HG02884 (cell line): Measurements from ENCODE around the gene LAGE3.
A peak's percentile ranks its signal among the peaks of the same experiment; 100 is the strongest.

Experiments
- ATAC-seq: cut with Tn5 transposase; IDR thresholded peaks from one replicate; pipeline ENCODE4 v1.9.1; 2021; ENCODE audit warnings: mild to moderate bottlenecking, moderate library complexity; ENCODE audit not compliant: unreplicated experiment

The LAGE3 gene, protein sequence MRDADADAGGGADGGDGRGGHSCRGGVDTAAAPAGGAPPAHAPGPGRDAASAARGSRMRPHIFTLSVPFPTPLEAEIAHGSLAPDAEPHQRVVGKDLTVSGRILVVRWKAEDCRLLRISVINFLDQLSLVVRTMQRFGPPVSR

DNA sequence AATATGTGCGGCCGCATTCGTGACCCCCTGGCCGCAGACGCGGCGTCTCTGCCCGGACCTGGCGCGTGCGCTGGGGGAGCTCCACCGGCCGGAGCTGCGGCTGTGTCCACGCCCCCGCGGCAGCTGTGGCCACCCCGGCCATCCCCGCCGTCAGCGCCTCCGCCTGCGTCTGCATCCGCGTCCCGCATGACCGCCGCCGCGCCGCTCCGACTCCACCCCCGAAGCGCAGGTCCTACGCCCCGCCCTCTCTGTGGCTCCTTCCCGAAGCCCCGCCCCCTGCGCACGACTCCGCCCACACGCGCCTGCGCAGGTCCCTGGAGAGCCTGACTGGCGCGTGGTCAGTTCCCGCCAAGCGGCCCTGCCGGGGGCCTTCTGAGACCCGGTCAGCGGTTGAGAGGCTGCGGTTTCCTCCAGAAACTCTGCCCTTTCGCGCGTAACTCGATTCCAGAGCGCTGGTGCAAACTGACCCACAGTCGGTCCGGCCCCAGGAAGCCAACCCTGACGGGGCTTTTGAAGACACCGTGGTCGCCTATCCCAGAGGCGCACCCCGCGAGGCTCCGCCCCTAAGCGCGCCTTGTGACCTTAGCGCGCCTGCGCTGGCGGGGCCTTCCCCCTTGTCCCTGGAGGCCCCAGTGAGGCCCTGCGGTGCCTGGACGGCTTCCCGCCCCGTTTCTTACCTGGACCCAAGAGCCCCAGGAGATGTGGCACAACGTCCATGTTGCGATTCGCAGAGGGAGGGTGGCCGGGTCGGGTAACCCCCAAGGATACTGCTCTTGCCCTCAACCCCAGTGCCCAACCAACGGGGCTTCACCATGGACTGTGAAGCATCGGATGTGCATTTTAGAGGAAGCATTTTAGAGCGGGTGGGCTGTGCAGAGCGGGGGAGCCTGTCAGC is at the start of gene LAGE3:
TSS of gene LAGE3 (minus strand) at position 554 of the 895 bp plus-strand sequence. CDS start at position 188, 366 bp downstream.
- ATAC-seq: peak; percentile 75

DNA sequence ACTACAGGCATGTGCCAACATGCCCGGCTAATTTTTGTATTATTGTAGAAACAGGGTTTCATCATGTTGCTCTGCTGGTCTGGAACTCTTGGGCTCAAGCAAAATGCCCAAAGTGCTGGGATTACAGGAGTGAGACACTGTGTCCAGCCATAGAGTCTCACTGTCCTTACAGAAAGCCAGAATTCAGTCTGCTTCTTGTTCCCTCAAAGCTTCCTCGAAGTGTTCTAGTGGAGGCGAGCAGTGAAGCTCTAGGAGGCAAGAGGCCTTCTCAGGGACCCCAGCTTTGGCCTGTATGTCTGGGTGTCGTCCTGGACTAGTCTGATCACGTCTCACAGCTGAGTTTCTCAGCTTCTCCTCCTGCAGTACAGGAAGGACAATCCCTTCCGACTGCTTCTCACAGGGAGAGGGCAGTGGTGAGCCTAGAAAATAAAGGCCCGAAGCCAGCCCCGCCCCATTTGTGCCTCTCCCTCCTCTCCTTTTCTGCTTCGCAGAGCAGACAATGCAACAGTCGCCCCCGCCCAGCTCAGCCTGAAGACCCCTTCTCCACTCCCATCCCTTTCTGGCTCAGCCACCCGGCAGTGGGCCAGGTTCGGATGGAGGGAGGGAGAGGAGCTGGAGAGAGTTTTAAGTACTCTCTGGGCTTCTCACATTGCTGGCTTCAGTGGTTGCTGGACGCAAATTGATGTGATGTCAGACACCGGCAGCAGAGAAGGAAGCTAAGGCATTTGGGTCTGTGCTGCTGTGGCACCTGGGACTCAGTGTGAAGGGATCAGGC is 48.0 kb upstream of the LAGE3 start:
- peak; percentile 48 for ATAC-seq

DNA sequence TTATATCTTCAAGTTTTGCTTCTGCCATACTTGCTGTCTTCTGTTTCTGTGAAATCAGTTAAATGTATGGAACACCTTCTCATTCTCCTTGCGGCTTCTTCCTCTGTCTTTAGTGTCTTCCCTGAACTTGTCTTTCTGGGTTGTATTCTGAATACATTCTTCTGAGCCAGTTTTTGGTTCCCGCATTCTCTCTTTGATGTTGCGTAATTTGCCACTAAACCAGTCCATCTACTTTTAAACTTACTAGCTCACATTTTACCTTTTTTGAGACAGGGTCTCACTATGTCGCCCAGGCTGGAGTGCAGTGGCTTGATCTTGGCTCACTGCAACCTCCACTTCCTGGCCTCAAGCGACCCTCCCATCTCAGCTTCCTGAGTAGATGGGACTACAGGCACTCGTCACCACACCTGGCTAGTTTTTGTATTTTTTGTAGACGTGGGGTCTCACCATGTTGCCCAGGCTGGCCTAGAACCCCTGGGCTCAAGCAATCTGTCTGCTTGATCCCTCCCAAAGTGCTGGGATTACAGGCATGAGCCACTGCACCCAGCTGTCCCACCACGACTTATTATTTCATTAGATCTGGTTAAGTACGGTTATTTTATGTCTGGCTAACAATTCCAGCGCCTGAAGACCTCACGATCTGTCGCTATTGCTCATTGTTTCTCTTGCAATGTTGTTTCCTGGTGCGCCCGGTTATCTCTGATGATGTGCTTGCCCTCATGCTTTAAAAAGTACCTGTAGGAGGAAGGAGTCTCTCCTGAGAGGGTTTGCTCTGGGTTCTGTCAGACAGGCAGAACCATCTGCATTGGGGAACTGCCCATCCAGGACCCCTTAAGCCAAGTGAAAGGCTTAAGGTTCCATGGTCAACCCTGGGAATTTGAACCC is 46.8 kb upstream of the LAGE3 start:
- no peak for ATAC-seq

DNA sequence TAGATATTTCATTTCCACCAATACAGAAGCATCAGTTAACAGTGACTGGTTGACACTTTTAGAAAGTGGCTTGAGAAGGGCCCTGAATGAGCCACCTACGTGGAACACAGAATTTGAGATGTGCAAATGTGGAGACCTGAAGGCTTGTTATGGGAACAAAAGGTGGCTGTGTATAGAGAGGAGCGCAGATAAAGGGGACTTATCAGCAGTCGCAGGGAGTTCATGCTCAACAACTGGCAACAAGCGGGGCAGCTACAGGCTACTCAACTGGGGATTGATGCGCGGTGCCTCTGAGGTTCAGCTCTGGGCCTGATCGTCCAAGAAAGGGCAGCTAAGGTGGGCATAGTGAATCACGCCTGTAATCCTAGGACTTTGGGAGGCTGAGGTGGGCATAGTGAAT is 40.3 kb upstream of the LAGE3 start:
- ATAC-seq: no peak

DNA sequence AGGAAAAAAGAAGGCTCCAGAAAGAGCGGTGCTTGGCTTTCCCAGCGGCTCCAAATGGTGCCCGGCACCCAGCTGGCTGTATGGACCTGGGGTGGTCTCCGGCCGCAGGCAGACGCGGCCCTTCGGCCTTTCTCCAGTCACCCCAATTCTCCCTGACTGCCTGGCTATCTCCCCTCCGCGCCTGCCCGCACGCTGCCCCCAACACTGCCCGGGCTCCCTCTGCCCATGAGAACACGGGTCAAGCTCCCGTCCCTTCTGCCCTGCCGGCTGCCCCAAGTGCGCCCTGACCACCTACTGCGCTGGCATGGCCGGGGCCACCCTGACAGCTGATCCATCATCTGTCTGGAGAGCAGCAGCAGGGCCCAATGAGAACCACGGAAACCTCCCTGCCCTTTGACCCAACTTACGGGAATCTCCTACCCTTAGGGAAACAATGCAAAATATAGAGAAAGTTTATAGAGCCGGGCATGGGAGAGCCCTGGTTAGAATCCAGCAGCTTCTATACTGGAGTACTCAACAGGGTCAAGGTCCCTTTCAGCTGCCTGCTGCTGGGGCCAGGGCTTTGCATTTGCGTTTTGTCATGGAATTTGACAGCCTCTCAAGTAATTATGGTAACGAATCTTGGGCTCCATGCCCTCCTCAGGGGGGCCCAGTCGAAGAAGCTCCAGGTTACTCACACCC is 38.2 kb upstream of the LAGE3 start:
- no peak for ATAC-seq

DNA sequence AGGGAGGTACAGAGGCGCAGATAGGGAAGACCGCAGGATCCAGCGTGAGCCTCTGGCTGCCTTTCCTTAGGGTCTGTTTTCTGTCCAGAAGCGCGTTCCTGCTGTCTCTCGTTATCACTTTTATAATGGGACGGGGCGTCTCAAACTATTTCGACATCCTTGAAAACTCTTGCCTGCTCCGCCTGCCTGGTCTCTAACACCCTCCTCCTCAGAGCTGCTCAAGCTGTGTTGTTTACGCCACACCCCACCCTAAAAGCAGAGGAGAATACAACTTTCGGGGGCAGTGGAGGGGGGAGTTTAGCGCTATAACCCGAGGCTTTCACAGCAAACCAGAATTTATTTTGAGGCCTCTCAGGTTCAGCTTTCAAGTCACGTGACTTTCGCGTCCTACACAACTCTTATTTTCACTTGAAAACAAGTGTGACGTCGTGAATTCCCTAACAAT is 37.6 kb upstream of the LAGE3 start:
- ATAC-seq: peak; percentile 3

DNA sequence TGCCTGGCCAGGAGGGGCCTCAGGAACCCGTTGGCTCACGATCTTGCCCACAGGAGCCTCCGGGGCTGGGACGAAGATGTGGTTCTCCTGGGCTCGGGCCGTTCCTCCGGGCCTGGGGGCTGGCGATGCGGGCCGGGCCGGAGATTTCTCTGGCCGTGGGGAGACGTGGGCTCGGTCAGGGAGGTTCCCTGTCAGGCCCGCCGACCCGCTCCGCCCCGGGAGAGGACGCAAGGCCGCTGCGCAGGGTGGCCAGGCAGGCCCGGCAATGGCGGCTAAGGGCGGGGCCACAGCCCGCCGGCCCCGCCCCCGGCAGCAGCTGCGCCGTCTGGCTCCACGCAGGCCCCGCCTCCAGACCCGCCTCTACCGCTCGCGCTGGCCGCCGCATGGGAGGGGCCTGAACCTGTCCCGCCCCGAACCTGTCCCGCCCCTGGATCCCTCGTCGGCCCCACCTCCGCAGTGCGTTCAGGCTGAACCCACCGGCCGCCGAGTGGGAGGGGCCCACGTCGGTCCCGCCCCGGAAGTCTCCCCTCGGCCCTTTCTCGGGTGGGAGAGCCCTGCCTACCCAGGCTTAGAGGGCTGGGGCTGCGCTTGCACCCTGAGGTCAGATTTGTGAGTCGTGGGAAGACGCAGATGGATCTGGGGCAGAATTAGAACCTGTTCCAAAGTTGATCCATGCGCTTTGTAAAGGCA is 37.0 kb upstream of the LAGE3 start, which contains the start of gene FAM3A:
TSS of gene FAM3A (minus strand) at position 267 of the 690 bp plus-strand sequence. CDS start 460 bp downstream, outside the sequence.
- ATAC-seq: peak; percentile 80

DNA sequence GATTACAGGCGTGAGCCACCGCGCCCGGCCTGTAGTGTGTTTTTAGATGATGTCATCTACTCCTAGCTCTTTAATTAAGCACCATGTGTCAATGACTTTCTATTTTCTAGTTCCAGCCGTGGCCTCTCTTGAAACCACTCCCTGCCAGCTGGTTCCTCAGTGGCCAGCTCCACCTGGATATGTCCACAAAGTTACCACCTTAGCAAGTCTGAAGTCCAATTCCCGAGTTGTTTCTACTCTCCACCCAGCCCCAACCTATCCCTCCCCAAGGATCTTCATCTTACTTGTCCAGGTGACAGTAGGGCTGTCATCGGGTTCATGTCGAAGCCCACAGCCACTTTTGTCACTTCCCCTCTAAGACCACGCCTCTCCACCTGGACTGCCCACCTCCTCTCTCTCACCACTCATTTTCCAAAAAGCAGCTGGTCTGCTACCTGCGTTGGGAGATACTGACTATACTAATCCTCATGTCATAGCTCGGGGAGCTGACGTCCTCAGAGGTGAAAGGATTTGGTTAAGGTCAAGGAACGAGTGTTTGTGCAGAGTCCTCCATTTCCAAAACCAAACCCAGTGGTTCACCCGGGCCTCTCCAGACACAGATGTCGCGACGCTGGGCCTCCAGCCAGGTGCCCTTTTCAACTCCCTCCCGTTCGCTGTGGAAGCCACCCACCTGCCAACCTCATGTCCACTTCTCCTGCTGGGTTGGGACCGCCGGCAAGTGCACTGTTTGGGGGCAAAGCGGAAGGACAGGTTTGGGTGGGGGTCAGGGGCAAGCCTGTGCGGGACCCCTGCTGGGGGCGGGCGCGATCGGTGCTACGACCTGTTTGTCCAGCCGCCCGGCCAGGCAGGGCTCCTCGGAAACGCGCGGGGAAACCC is 36.2 kb upstream of the LAGE3 start:
- ATAC-seq: no peak

DNA sequence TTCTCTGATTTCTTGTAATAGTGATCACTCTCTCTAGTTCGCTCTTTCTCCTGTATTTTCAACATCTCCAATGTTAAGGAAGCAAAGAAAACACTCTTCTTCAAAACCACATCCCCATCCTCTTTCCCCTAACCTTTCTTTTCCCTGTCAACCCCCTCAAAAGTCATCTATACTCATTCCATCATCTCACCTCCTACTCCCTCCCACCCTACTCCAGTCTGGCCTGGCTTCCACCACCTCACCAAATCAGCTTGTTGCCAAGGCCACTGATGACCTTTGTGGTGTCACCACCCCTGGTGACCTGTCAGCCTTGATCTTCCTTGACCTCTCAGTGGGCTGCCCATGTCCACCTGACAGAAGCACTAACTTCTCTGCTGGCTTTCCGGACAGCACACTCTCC is 34.6 kb upstream of the LAGE3 start:
- no peak for ATAC-seq

DNA sequence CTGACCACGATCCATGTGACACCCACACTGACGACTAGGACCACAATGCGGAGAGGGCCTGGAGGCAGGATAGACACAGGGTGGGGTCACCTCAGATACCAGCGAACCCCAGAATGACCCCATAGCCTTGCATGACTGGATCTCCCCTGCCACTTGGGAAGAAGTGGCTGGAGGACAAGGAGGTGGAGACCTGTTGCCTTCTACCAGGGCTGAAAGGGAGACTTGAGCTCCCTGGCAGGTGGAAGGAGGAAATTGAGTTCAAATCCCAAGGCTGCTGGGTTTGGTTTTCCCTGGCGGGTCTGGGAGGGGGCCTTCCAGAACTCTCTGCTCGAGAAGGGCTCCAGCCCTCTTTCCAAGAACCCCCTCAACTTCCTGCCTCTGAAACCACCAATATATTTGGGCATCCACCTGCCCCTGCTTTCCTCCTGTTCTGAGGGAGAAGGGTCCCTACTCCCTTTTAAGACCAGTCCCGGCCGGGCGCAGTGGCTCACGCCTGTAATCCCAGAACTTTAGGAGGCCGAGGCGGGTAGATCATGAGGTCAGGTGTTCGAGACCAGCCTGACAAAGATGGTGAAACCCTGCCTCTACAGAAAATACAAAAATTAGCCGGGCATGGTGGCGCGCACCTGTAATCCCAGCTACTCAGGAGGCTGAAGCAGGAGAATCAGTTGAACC is 33.9 kb upstream of the LAGE3 start:
- ATAC-seq: no peak

DNA sequence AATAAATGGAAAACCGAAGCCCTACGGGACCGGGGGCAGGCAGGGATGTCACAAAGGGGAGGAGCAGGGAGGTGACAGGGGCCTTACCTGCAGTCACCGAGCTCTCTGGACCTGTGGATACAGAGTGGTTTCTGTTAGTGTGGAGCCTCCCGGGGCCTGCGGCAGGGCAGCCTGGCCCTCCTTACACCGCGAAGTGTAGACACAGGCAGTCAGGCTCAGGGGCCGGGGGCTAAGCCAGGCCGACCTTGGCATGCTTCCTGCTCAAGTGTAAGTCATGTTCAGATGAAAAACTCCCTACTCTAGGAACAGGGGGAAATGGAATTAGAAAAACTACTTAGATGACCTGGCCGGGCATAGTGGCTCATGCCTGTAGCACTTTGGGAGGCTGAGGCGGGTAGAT is 32.7 kb upstream of the LAGE3 start:
- ATAC-seq: no peak

DNA sequence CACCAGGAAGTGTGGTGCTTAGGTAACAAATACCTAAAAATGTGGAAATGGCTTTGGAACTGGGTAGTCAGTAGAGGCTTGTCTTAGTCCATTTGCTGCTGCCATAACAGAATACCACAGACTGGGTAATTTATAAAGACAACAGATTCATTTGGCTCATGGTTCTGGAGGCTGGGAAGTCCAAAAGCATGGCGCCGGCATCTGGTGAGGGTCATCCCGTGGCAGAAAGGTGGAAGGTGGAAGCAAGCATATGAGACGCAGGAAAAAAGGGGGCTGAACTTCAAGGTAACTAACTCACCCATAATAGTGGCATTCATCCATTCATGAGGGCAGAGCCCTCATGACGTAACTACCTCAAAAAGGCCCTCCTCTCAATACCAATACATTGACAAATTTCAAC is 30.4 kb upstream of the LAGE3 start:
- ATAC-seq: no peak

DNA sequence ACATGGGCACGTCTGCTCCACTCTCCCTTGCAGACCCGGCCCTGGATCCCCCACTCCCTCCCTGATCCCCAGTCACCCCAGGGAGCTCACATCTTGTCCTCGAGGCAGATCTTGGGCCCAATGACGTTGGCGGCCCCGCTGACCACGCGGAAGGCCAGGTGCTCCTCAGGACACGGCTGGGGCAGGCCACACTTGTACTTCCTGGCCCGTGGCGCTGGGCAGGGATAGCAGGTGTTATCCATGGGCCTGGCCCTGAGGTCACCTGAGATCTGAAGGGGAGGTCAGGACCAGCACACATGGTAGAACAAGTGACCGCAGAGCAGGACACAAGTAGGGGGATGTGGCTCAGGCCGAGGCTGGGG is 29.3 kb upstream of the LAGE3 start:
- no peak for ATAC-seq

DNA sequence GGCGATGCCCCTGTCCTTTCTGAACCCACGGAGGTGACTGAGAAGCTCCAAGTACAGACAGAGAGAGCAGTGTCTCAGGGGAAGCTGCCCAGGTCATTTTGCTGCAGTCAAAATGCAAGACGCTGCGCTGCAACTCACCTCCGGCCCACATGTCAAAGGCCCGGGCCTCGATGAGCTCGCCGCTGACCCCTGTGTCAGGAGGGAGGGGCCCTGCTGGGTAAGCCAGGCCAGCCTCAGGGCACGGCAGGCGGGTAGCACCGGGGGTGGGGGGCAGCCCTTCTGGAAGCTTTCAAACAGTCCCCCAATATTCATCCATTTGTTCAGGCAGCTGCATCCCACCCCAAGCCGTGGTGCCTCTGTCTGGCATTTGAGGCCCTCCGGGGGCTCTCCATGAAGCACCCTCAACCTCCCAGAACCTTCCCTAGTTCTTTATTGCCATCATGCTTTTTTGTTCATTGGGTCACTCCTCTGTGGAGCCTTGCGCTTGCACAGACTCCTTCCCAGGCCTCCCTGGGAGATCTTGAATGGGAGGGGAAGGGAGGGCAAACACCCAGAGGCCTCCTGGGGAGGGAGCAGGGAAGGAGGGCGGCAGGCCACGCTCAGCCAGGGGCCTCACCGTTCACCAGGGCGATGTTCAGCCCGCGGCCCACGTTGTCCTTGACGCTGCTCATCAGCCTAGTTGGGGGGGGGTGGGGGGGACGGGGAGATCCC is 28.7 kb upstream of the LAGE3 start:
- no peak for ATAC-seq

DNA sequence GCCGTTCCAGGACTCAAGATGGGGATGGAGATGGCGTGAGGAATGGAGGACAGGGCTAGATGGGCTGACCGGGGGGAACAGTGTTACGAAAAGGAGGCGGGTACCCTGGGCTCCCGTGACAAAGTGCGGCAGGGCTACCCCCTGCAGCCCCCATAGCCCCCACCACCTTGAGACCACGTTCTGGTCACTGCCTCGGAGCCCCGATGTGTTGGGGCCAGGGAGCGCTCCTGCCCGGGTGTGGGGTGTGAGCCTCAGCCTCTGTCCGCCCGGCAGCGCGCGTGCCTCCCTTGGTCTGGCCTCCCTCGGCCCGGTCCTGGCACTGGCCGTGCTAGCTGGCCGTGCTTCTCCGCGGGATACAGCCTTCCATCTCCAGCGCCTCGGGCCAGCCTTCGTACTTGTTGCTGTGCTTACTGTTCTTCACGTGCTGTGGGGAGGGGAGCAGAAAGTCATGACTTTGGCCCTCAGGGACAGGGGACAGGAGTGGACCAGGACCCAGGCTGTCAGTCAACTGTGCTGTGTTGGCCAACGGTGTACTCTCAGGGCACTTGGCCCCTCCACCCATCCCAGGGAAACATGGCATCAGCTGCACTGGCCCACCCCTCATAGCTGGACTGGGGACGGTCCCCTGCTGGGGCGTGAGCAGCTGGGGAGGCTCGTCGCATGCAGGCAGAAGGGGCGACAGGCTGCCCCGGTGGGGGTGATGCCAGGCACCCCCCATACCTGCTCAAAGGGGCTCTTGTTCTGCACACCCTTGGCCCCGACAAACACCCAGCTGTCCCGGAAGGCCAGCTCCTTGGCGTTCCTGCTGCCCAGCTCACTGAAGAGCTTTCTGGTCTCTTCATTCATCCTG is 27.6 kb upstream of the LAGE3 start:
- no peak for ATAC-seq

DNA sequence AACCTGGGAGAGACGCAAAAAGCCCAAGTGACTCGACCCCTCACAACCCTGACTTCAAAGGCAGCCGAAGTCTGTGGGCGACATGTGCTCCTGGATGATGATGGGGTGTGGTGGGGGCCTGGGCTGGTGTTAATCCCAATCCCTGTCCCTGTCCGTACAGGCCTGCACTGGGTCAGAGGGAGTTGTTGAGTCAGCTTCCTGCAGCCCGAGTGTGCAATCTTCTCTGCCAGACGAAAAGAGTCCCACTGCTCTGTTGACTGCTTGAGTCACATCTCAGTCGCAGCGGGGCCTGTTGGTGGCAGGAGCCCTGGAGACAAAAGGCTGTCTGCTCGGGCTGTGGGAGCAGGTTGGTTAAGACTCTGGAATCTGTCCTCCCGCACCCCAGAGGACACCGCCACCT is 26.7 kb upstream of the LAGE3 start:
- no peak for ATAC-seq
